Measurements from ENCODE around the gene AXDND1.

AXDND1 gene, protein sequence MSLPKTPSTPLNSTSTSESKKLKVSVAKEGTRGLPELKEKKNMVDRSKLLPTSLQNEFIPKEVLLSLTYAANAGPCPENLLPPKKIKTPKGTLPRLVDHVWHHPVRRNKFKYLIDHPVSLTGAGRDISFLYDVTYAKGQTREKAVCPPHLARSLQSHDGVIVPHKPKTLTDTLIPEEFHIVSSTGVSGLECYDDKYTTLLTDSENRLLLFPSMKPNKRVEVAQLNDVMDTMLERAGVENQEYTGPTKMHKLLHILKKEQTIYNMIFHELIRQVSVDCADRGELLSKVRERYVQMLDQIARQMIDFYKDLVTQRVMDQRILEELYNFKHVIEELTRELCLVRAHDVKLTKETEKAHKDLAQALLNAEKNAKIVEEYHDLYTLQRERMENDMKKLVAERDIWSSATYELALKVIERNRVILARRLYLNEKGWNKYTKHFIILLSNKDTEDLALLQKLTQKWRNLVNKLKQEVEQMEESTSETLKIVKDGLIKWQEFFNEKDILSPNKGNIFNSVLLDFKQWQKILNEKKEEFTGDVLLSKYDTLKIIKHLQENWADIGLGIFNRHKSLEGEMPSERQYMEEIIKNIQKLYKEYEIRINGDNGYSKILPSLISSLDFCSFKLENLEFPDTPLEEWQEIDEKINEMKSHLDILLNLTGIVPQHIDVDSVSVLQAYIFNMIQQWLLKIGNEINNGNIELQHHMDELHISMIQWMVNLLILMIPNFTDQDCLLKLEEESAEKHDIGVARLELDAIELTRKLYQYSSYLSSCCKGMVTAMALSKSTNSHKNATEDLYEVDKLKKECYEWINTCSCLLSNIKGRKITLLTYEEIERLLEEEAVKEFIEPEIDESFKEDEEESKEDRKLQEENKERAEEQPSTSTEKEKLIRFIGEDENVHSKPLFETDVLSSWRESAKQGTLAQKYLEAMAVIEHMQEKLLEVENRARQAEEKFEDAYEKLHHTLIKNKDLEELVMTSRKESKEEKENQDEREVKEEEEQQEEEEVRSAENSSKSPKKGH

DNA sequence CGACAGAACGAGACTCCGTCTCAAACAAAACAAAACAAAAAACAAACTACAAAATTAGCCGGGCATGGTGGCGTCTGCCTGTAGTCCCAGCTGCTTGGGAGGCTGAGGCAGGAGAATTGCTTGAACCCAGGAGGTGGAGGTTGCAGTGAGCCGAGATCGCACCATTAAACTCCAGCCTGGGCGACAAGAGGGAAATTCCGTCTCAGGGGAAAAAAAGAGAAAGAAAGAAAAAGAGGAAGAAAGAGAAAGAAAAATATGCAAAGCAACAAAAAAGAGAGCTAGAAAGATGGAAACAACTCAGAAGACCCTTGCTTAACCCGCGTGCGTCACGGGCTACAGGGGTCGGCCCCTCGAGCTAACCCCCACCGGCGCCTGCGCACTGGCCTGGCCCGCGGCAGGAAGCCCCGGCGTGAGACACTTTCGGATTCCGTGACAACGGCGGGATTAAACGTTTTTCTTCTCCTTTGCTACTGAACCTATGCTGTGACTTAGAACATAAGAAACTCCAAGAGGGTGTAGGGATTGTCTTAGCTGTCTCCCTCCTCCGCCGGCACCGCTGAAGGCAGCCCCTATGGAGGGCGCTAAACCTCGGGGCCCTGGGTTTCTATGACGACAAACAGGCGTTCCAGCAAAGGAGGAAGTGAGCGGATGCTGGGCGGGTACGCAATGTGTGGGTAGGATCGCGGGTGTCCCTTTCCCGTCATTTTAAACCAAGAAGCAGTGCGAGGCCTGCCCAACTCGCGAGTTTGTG lies at the start of gene AXDND1:
Gene AXDND1 (plus strand): TSS at position 630 of the 751 bp plus-strand sequence. CDS start 539 bp downstream, outside the sequence.
- TF ChIP-seq, protein P1, sequence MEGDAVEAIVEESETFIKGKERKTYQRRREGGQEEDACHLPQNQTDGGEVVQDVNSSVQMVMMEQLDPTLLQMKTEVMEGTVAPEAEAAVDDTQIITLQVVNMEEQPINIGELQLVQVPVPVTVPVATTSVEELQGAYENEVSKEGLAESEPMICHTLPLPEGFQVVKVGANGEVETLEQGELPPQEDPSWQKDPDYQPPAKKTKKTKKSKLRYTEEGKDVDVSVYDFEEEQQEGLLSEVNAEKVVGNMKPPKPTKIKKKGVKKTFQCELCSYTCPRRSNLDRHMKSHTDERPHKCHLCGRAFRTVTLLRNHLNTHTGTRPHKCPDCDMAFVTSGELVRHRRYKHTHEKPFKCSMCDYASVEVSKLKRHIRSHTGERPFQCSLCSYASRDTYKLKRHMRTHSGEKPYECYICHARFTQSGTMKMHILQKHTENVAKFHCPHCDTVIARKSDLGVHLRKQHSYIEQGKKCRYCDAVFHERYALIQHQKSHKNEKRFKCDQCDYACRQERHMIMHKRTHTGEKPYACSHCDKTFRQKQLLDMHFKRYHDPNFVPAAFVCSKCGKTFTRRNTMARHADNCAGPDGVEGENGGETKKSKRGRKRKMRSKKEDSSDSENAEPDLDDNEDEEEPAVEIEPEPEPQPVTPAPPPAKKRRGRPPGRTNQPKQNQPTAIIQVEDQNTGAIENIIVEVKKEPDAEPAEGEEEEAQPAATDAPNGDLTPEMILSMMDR (IDR thresholded peaks at IDR 0.05; ENCODE audit: insufficient read depth, low read length, missing control alignments) = no peak
- peak within 1 kb of the TSS; percentile 84 for H3K4me3 ChIP-seq (ENCODE audit: low read depth, low read length)
- POLR2A ChIA-PET = interaction anchor here (0.6 kb wide), 1 partner anchor 115 kb away, joined by 3 read pairs; no protein-coding TSS in a partner anchor
- CTCF ChIA-PET = interaction anchor here (0.6 to 8.4 kb wide), 7 partner anchors 9 to 287 kb away, joined by 3 to 159 read pairs (median 4); partner anchors contain the start of gene SOAT1
- no peak for DNase-seq (ENCODE audit: low read depth, low spot score)

DNA sequence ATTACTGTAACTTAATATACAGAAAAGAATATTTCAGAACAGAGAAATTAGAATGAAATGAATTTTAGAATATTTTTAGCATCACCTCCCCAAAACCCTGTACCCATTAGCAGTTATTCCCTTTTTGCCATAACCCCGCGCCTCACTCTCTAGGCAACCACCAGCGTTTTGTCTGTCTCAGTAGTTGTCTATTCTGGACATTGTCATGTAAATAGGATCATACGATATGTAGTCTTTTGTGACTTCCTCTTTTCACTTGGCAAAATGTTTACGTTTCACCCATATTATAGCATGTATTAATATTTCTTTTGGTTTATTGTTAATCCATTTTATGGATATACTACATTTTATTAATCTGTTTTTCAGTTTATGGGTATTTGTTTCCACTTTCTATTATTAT lies 47.3 kb upstream of the AXDND1 start:
- DNase-seq (ENCODE audit: low read depth, low spot score) = no peak
- ChIA-PET POLR2A (no interaction called here), CTCF (no interaction called here)
- H3K4me3 ChIP-seq (ENCODE audit: low read depth, low read length) = no peak overlapping the region
- TF ChIP-seq, protein P1 (IDR thresholded peaks at IDR 0.05; ENCODE audit: insufficient read depth, low read length, missing control alignments) = no peak

DNA sequence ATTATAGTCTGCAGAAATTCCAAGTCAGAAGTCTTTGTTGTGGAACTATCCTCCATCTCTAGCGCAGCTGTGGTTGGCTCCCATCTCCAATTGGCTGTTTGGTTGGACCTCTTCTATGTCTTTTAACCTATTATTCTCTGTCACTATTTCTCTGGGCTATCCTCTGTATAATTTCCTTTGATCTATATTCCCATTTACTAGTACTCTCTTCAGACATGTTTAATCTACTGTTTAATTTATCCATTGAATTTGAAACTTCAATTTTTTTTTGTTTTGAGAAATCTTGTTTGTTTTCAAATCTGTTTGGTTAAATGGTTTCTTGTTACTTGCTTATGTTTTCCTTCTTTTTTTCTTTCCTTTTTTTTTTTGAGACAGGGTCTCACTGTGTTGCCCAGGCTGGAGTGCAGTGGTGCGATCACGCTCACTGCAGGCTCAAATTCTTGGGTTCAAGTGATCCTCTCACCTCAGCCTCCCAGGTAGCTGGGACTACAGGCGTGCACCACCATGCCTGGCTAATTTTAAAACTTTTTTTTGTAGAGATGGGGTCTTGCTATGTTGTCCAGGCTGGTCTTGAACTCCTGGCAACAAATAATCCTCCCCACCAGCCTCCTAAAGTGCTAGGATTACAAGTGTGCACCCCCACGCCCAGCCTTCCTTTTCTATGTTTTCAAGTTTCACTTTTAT lies 44.1 kb upstream of the AXDND1 start:
- ChIA-PET POLR2A (no interaction called here), CTCF (no interaction called here)
- TF ChIP-seq, protein P1 (IDR thresholded peaks at IDR 0.05; ENCODE audit: insufficient read depth, low read length, missing control alignments) = no peak
- no peak overlapping the region for H3K4me3 ChIP-seq (ENCODE audit: low read depth, low read length)
- DNase-seq (ENCODE audit: low read depth, low spot score) = no peak

DNA sequence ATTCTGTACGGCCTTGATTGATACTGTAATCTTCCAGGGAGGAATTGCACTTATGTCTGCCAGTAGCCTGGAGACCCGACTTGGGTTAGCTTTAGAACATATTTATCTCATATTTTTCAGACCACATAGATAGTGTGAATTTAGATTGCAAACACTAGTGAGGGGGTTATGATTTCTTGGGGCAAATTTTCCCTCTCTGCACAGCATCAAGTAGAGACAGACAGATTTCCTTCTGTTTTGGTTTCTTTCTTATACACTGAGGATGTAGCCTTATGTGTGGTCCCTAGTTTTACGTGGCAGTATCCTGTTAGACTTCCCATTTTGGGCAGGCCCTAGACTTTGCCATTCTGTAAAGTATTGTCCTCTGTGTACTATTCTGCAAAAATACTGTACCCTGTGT lies 43.2 kb upstream of the AXDND1 start:
- no peak overlapping the region for H3K4me3 ChIP-seq (ENCODE audit: low read depth, low read length)
- DNase-seq (ENCODE audit: low read depth, low spot score) = no peak
- POLR2A ChIA-PET = no interaction called here
- TF ChIP-seq, protein P1 (IDR thresholded peaks at IDR 0.05; ENCODE audit: insufficient read depth, low read length, missing control alignments) = no peak
- CTCF ChIA-PET = no interaction called here

DNA sequence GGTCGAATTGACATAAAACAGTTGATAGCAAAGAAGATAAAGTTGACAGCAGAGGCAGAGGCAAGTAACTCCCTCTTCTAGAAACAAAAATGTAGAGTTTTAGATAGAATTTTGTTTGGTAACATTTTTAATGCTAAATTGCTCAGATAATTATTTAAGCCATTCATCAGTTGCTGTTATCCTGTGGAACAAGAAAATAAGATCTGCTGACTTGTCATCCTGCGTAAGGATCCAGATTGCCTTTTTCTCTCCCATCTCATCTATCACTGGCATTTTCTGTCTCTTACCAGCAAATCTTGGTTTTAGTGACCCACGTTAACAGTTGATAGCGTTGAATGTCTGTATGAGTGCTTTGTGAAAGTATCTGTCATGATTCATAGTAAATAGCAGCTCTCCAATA lies 42.3 kb upstream of the AXDND1 start:
- TF ChIP-seq, protein P1 (IDR thresholded peaks at IDR 0.05; ENCODE audit: insufficient read depth, low read length, missing control alignments) = no peak
- H3K4me3 ChIP-seq (ENCODE audit: low read depth, low read length) = no peak overlapping the region
- DNase-seq (ENCODE audit: low read depth, low spot score) = no peak
- ChIA-PET CTCF (no interaction called here), POLR2A (no interaction called here)
